Sigmoid colon (tissue), 7 donors: ENCODE data around the gene SYNGR3. TPM values are rescaled to one million over a fixed set of nuclear protein-coding genes. Genes with fewer than 3 reads are reported as not detected.

Experiments
- DNase-seq: peaks from one replicate; pipeline ENCODE4 v3.0.0-alpha.2; 2019
- H3K27ac ChIP-seq, 4 donors: fragments of 200-600 bp; sonication (generic); one replicate each; pipeline ENCODE4 v1.5.1; 2016 to 2019; ENCODE audit warnings: mild to moderate bottlenecking in 1 of 4
- H3K27me3 ChIP-seq, 3 donors: fragments of 200-600 bp; sonication (generic); one replicate each; pipeline ENCODE4 v1.5.1; 2019; ENCODE audit warnings: mild to moderate bottlenecking in 1 of 3
- H3K36me3 ChIP-seq, 4 donors: fragments of 200-600 bp; sonication (generic); one replicate each; pipeline ENCODE4 v1.5.1; 2016 to 2019
- H3K4me1 ChIP-seq, 4 donors: fragments of 200-600 bp; sonication (generic); one replicate each; pipeline ENCODE4 v1.5.1; 2017 to 2019
- H3K4me3 ChIP-seq, 4 donors: fragments of 200-600 bp; sonication (generic); one replicate each; pipeline ENCODE4 v1.5.1; 2017 to 2019; ENCODE audit warnings: mild to moderate bottlenecking in 2 of 4, moderate library complexity in 1 of 4
- H3K9me3 ChIP-seq, 4 donors: fragments of 200-600 bp in 3 of 4; sonication (generic) in 3 of 4; one replicate each; pipeline versions ENCODE4 v1.5.1 to v1.6.1; 2013 to 2019
- EP300 ChIP-seq, 4 donors: sonication (generic); formaldehyde crosslinking; IDR thresholded peaks; one replicate each; pipeline ENCODE4 v1.6.1; 2017; ENCODE audit warnings: antibody characterized with exemption in 4 of 4
- POLR2A ChIP-seq, 2 donors: fragments of 450-650 bp; IDR thresholded peaks; one replicate each; pipeline ENCODE4 v1.6.1; 2016; ENCODE audit warnings: antibody characterized with exemption in 2 of 2, mild to moderate bottlenecking in 2 of 2, moderate library complexity in 2 of 2
- POLR2AphosphoS5 ChIP-seq, 4 donors: sonication (generic); formaldehyde crosslinking; IDR thresholded peaks; one replicate each; pipeline ENCODE4 v1.6.1; 2017; ENCODE audit warnings: antibody characterized with exemption in 4 of 4
- WGBS, 2 donors: extraction: QIAGEN DNeasy Blood & Tissue Kit; methylation state at CpG; one replicate each; pipeline ENCODE4 v1.1.7; 2013; 5-methylcytosine and 5-hydroxymethylcytosine counted together
- intact Hi-C: fragments of 100-400 bp; cut with DNase I; formaldehyde crosslinking; loops from one replicate; pipeline ENCODE4 v1.15.1; 2023
- polyA plus RNA-seq, 3 donors: library from polyadenylated mRNA; stranded (reverse); fragments of 200-250 nt; gene quantifications; one replicate each; pipeline ENCODE4 v1.2.3, GENCODE V29; 2013
- total RNA-seq, 4 donors: library from RNA; depleted of rRNA; stranded (reverse); fragments of >200 nt; gene quantifications; one replicate each; pipeline ENCODE4 v1.1.0, GENCODE V29; 2016
- TF ChIP-seq, protein P1 (sequence below), 4 experiments: fragments of 450-650 bp in 3 of 4; fragments of 200-600 bp in 1 of 4; IDR thresholded peaks; one replicate each; pipeline ENCODE4 v1.5.1; 2016 to 2019; ENCODE audit warnings: antibody characterized with exemption in 4 of 4, mild to moderate bottlenecking in 3 of 4, moderate library complexity in 2 of 4
- donor health status: healthy with polysubstance abuse.
- donor health status: Bipolar disorder and iron deficiency.
- donor health status: healthy.

The SYNGR3 gene
- total and polyA plus RNA-seq, 7 donors: 0.60 to 8.3 (median 4.0) TPM

DNA sequence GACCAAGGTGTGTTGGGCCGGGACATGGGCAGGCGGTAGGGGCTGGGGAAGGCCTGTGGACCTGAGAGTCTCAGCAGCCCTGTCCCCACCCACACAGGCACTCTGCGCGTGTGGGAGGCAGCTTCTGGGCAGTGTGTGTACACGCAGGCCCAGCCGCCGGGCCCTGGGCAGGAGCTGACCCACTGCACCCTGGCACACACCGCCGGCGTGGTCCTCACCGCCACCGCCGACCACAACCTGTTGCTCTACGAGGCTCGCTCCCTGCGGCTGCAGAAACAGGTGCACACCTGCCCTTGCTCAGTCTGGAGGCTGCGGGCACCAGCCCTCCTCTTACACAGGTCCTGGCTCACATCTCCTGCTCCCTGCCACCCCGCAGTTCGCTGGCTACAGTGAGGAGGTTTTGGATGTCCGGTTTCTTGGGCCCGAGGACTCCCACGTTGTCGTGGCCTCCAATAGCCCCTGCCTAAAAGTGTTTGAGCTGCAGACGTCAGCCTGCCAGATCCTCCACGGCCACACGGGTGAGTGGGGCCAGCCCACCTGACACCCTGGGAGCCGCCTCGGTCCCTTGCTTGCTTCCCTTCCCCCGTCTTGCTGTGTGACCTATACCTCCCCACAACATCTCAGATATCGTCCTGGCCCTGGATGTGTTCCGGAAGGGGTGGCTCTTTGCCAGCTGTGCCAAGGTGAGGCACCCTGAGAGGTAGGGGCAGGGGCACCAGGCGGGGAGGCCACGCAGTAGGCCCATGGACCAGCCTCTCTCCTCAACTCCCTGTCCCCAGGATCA, 14.1 kb upstream of the SYNGR3 start:
- no peak overlapping the region for H3K4me3 ChIP-seq
- H3K27me3 ChIP-seq: peaks cover 24 to 68% (median 52%) of the 10 kb centered on the region in 3 donors
- peaks cover 0 to 31% (median 26%) of the 10 kb centered on the region in 4 donors for H3K4me1 ChIP-seq
- H3K9me3 ChIP-seq: no peaks in the 10 kb centered on the region
- WGBS, 2 donors: 92 to 95% methylated on average over 33 of the region's 33 CpGs
- TF ChIP-seq POLR2AphosphoS5 (IDR thresholded peaks at IDR 0.05) (no peak), EP300 (IDR thresholded peaks at IDR 0.05) (no peak), POLR2A (IDR thresholded peaks at IDR 0.05) (no peak)
- TF ChIP-seq, protein P1, sequence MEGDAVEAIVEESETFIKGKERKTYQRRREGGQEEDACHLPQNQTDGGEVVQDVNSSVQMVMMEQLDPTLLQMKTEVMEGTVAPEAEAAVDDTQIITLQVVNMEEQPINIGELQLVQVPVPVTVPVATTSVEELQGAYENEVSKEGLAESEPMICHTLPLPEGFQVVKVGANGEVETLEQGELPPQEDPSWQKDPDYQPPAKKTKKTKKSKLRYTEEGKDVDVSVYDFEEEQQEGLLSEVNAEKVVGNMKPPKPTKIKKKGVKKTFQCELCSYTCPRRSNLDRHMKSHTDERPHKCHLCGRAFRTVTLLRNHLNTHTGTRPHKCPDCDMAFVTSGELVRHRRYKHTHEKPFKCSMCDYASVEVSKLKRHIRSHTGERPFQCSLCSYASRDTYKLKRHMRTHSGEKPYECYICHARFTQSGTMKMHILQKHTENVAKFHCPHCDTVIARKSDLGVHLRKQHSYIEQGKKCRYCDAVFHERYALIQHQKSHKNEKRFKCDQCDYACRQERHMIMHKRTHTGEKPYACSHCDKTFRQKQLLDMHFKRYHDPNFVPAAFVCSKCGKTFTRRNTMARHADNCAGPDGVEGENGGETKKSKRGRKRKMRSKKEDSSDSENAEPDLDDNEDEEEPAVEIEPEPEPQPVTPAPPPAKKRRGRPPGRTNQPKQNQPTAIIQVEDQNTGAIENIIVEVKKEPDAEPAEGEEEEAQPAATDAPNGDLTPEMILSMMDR (IDR thresholded peaks at IDR 0.05): no peak
- no peak overlapping the region for H3K27ac ChIP-seq
- intact Hi-C loops: no loop called here
- DNase-seq: no peak
- H3K36me3 ChIP-seq: peaks cover 43 to 52% (median 45%) of the 10 kb centered on the region in 4 donors

DNA sequence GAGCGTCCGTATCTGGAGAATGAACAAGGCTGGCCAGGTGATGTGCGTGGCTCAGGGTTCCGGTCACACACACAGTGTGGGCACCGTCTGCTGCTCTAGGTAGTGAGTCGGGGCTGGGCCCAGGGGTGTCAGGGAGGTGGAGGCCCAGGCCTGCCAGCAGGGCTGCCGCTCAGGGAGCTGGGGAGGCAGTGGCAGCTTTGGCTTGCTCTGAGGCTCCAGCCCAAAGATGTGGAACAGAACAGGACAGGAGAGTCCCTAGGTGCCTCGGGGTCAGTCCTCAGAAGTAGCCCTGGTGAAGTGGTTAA, 13.6 kb upstream of the SYNGR3 start:
- no peak for DNase-seq
- no peaks in the 10 kb centered on the region for H3K9me3 ChIP-seq
- H3K4me1 ChIP-seq: peaks cover 0 to 26% (median 20%) of the 10 kb centered on the region in 4 donors
- WGBS, 2 donors: 92 to 96% methylated on average over 8 of the region's 8 CpGs
- TF ChIP-seq, protein P1 (IDR thresholded peaks at IDR 0.05): no peak
- TF ChIP-seq EP300 (IDR thresholded peaks at IDR 0.05) (no peak), POLR2A (IDR thresholded peaks at IDR 0.05) (no peak), POLR2AphosphoS5 (IDR thresholded peaks at IDR 0.05) (no peak)
- no peak overlapping the region for H3K27ac ChIP-seq
- H3K4me3 ChIP-seq: no peak overlapping the region
- intact Hi-C loops: no loop called here
- H3K27me3 ChIP-seq: peaks cover 29 to 73% (median 57%) of the 10 kb centered on the region in 3 donors
- peaks cover 43 to 52% (median 45%) of the 10 kb centered on the region in 4 donors for H3K36me3 ChIP-seq

DNA sequence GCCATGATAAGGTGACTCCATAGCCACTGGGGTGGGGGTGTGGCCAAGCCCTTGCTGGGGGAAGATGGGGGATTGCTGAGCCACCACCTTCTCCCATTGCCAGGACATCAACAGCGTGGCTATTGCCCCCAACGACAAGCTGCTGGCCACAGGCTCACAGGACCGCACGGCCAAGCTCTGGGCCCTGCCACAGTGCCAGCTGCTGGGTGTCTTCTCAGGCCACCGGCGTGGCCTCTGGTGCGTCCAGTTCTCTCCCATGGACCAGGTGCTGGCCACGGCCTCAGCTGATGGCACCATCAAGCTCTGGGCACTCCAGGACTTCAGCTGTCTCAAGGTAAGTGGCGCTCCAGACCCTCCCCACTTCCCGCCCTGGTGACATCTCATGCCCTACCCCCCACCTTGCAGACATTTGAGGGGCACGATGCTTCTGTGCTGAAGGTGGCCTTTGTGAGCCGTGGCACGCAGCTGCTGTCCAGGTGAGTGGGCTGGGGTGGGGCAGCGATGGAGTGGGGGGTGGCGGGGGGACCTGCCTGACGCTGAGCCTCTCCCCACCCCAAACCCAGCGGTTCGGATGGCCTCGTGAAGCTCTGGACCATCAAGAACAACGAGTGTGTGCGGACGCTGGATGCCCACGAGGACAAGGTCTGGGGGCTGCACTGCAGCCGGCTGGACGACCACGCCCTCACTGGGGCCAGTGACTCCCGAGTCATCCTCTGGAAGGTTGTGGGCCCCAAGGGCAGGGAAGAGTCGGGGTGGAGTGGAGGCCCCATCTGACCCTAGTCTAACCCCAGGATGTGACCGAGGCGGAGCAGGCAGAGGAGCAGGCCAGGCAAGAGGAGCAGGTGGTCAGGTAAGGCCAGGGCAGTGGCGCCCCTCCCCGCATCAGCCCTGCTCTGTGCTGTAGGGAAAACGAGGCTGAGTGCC, 12.6 kb upstream of the SYNGR3 start:
- peaks cover 43 to 52% (median 45%) of the 10 kb centered on the region in 4 donors for H3K36me3 ChIP-seq
- peaks cover 34 to 84% (median 66%) of the 10 kb centered on the region in 3 donors for H3K27me3 ChIP-seq
- no peak for DNase-seq
- H3K27ac ChIP-seq: no peak overlapping the region
- intact Hi-C loops: no loop called here
- H3K4me1 ChIP-seq: peaks cover 0 to 24% (median 17%) of the 10 kb centered on the region in 4 donors
- no peak overlapping the region for H3K4me3 ChIP-seq
- WGBS, 2 donors: 88 to 94% methylated on average over 33 of the region's 33 CpGs
- TF ChIP-seq EP300 (IDR thresholded peaks at IDR 0.05): no peak
- no peaks in the 10 kb centered on the region for H3K9me3 ChIP-seq

DNA sequence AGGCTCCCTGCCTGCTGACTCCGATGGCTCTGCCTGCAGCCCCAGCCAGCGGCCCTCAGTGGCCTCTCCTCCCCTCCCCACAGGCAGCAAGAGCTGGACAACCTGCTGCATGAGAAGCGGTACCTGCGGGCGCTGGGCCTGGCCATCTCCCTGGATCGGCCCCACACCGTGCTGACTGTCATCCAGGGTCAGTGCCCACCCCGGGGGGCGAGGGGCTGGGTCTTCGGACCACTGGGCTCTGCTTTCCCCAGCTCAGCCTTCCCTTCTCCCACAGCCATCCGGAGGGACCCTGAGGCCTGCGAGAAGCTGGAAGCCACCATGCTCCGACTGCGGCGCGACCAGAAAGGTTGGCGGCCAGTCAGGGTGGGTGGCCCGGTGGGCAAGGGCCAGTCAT, 11.9 kb upstream of the SYNGR3 start:
- H3K36me3 ChIP-seq: peaks cover 43 to 52% (median 45%) of the 10 kb centered on the region in 4 donors
- H3K27me3 ChIP-seq: peaks cover 35 to 90% (median 71%) of the 10 kb centered on the region in 3 donors
- no peak for TF ChIP-seq POLR2A (IDR thresholded peaks at IDR 0.05)
- TF ChIP-seq POLR2AphosphoS5 (IDR thresholded peaks at IDR 0.05): no peak
- TF ChIP-seq EP300 (IDR thresholded peaks at IDR 0.05): no peak
- TF ChIP-seq, protein P1 (IDR thresholded peaks at IDR 0.05): no peak
- peaks cover 0 to 18% (median 11%) of the 10 kb centered on the region in 4 donors for H3K4me1 ChIP-seq
- no peaks in the 10 kb centered on the region for H3K9me3 ChIP-seq
- H3K4me3 ChIP-seq: no peak overlapping the region
- WGBS, 2 donors: 95 to 97% methylated on average over 18 of the region's 18 CpGs
- DNase-seq: no peak
- intact Hi-C loops: no loop called here
- no peak overlapping the region for H3K27ac ChIP-seq
